GM18861 (cell line): ENCODE data around the gene AGO3.

Source experiments
- ATAC-seq: cut with Tn5 transposase; IDR thresholded peaks from one replicate; pipeline ENCODE4 v1.9.1; 2021; ENCODE audit not compliant: unreplicated experiment

AGO3 gene

DNA sequence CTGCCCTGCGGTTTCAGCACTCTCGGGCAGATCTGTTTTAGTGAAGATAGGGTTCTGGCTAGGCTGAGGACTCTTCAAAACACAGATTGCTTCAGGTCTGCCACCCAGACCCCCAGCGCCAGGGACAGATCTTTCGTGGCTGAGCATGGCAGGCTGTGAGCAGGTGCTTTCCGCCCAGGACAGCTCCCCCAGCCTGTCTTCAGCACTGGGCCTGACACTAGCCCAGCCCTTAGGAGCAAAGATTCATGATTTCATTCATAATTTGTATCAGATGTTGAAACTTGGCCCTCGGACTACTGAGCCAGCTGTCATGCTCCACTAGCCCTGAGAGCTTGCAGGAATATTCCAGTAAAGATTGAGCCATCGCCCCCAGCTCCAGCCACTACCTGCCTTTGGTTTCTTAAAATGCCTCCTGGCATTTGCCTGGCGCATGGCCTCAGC lies 163.7 kb downstream of the AGO3 start:
- ATAC-seq = no peak

DNA sequence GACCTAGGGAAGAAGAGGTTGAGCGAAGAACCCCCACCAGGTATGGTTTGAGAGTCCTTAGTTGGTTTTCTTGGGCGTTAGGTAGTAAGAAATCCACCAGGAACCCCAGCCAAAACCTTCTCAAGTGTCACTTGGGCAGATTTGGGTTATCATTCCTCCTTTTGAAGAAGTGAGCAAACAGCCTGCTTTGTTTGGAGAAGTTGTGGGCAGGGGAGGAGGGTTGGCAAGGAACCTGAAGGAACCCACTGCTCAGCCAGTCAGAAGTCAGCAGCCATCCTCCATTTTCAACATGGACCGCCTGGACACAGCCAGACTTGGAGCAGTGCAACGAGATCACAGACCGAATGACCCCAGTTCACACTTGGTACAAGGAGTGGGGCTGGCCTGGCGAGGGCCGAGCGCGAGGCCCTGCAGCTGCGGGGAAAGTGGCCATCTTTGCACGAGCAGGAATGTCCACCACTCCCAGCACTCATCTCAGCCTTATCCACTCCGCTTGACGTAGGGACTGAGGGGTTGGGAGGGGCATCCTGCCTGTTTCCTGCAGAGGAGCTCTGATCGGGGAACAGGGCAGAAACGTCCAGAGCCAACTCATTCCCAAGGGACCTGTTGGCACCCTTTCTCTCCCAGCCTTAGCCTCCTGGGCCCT lies 165.0 kb downstream of the AGO3 start:
- no peak for ATAC-seq

DNA sequence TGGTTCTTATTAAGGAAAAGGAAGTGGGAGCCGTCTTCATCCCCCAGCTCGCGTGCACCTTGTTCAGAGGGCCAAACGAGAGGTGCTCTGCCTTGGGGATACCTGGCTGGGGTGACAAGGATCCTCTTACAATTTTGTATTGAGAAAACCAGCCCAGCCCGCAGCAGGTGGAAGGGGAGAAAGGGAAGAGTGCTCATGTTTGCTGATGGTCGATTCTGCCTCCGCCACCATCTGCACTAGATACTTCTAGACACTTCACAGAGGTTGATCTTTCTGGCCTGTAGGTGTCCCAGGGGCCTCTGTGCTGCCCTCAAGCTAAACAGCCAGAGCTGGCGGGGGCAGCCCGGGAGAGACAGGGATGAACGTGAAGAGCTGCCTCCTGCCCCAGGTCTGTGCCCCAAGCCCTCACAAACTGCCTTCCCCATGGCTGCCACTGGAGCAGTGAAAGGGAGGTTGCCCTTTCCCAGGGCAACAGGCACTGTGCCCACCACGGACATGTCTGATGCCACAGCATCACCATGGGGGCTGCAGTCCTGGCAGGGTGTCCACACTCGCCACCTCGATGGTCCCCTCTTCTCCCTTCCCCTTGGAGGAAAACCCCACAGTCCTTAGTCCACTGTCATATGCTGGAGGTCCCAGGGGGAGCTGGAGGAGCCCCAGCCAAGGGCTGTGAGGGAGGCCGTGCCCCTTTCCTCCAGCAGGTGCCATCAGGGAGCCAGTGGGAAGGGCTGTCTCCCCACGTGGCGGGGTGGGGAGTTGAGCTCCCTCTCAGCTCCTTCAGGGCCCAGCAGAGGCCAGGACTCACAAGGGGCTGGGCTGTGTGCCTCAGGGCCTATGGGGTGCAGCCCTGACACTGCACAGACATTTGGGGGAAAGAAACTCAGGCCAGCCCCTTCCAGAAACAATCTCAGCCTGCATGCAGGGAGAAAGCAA lies 165.9 kb downstream of the AGO3 start:
- no peak for ATAC-seq

DNA sequence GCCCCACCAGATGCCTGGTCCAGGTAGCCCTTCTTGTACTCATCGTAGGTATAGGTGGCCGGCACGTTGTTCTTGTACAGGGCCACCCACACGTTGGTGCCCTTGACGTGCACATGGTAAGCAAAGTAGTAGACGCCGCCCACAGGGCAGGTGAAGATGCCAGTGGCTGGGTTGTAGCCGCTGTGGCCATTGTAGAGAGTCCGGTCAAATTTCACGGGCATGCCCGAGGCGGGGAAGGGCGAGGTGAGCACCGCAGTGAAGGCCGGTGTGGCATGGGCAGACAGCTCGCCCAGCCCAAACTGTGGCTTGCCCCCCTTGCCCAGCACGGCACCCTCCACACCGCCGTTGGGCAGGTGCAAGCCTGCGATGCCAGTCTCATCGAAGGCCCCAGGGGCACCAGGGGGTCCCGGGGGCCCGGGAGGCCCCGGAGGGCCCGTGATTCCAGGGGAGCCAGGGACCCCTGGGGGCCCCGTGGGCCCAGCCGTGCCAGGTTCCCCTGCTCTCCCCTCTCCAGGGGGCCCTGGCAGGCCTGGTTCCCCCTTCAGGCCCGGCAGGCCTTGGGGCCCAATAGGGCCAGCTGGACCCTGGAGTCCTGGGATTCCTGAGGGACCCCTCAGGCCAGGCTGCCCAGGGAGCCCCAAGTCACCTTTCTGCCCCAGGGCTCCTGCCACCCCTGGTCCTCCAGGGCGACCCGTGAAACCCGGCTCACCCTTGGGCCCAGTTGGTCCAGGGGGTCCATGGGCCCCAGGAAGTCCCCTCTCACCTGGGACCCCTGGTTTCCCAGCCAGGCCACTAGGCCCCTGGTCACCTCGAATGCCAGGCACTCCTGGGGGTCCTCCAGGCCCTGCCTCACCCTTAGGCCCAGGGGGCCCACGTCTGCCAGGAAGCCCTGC lies 167.0 kb downstream of the AGO3 start:
- no peak for ATAC-seq

DNA sequence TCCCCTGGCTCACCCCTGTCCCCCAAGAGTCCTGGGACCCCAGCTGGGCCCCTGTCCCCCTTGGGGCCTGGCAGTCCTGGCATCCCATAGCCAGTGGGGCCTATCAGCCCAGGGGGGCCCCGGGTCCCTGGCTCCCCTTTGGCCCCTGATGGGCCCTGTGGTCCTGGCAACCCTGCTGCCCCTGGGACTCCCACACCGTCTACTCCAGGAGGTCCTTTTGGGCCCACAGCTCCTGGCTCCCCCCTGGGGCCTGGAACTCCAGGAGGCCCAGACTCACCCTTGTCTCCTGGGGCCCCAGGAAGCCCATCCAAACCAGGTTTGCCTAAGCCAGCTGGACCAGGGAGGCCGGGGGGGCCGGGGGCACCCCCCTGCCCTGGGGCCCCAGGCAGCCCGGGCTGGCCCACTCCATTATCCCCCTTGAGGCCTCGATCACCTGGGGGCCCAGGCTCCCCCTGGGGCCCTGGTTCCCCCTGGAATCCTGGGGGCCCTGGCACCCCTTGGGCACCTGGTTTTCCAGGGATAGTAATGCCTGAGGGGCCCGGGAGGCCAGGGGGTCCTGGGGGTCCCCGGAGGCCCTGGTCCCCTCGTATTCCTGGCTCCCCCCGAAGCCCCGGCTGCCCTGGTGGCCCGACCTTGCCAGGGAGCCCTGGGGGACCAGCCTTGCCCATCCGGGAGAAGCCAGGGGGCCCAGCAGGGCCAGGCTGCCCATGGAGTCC lies 167.9 kb downstream of the AGO3 start:
- ATAC-seq = no peak

DNA sequence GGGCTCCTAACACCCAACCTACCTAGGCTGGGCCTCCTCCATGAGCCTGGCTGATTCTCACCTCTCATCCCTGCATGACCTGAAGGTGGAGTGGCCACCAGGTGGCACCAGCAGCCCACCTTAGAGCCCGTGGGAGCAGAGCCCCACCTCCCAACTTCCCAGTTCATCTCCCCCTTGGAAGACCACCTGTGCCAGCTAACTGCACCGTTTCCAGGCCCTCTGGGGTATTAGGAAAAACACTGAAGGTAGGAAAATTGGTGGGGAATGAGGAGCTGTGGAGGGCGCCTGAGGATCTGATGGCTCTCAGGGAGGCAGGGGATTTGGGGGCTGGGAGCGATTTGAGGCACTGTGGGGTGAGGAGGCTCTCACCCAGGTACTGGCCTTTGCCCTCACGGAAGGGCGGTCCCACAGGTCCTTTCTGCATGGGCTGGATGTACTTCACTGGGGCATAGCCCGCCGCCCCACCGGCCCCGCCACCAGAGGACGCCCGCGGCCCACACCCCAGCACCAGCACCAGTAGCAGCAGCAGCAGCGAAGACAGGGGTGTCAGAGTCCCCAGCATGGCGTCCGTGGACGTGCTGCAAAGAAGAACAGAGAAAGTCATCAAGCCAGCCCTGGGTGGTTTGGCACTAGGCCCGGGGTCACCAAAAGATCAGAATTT lies 168.9 kb downstream of the AGO3 start:
- no peak for ATAC-seq

DNA sequence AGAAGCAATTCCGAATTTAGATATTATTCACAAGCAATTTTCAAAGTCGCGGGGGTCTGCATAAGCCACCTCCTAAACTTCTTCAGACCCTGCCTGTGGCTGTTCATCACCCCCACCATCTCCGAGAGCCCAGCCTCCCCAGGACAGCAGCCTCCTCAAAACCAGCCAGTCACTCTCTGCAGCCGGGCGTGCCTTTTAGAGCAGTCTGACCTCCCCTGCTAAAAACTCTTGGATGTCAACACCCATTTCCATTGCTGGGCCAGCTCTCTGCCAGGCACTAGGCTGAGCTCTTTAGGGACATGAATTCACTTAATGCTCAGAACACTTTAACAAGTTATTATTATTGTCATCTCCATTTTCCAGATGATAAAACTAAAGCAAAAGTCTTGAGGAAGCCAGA lies 169.5 kb downstream of the AGO3 start:
- no peak for ATAC-seq

DNA sequence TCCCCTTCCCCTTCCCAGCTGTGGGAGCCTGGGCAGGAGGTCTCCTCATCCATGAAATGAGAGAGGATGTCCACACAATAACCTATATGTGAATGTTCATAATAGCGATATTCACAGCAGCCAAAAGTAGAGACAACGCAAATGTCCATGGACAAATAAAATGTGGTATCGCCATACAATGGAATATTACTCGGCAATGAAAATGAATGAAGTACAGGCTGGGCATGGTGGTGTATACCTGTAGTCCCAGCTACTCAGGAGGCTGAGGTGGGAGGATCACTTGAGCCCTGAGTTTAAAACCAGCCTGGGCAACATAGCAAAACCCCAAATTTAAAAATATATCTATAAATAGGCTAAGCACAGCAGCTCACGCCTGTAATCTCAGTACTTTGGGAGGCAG lies 170.6 kb downstream of the AGO3 start:
- ATAC-seq = no peak

DNA sequence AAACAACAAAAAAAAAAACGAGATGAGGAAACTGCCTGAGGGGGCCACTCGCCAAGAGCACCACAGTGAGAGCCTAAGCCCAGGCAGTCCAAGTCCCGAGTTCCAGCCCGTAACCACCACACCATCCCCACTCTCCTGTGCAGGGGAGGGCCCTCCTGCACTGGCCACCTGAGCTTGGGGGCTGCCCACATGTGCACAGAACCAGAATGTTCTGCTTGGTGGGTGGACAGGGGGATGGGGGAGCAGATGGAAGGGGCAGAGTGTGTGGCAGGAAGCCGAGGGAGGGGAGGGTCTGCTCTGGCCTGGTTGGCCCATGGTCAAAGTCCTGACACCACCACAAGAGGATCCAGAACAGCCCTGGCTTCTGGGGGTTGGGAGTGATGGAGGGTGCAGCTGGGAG lies 175.4 kb downstream of the AGO3 start:
- no peak for ATAC-seq

DNA sequence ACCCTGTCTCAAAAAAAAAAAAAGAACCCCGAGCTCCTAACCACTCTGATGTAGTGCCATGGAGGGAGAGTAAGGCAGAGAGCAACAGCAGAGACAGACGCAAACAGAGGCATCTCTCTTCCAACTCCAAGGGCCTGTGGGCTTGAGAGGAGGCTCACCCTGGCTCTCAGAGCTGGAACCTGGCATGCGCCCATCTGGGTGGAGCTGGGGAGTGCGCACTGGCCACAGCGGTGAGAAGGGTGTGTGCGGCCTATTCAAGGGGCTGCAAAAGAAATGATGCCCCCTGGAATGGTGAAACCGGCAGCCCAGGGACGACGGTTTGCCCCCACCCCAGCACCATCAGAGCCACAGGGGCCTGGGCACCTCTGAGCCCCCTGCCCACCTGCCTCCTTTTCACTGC lies 176.5 kb downstream of the AGO3 start:
- no peak for ATAC-seq

DNA sequence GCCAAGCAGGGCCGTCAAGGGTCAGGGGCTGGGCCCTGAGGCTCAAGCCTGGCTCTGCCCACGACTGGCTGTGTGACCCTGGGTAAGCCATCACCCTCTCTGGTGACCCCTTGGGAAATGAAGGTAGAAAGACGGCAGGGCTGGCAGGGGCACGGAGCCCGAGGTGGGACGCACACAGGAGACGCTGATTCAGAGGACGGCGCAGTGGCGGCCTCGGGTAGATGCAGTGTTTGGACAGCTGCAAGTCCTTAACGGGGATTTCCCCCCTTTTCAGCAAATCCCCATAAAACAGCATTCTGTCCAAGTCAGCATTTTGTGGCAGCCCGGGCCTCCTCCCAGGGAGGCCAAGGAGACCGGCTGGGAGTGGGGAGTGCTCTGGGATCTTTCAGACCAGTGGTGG lies 177.4 kb downstream of the AGO3 start:
- ATAC-seq = no peak

DNA sequence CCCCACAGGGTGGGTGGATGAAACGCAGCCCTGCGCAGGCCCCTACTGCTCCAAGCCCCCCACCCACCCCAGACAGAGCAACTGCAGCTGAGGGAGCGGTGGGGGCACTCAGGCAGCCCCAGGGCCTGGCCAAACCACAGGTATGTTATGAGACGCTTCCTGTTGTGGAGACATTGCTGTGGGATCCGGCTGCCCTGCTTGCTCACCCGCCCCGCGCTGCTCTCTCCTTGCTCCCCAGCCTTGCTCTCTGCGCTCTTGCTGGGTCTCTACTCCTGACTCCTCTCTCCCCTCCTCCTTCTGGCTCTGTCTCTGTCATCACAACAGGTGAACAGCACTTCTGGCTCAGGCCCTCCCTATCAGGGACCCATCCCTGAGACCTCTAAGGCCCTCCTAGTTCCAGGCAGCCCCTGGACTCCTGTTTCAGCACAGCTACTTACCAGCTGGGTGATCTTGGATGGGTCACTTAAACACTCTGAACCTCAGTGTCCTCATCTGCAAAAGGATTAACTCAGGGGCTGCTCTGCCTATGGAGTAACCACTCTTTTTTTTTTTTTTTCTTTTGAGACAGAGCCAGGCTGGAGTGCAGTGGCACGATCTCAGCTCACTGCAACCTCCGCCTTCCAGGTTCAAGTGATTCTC lies 178.3 kb downstream of the AGO3 start:
- ATAC-seq = no peak

DNA sequence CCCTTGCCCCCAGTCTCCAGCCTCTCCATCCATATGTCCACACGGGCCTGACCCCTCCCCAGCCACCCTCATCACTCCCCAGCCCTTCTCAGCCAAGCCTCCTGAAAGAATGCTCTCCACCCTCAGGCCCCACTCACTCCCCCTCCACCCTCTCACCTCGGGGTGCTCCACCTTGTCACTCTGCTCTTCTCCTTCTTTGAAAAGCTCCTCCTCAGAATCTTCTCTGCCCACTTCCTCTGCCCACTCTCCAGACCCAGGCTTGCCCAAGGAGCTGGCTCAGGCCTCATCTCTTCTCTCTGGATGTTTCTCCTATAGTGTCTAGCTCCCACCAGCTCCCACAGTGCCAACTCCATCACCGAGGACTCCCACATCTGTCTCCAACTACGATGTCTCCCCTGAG lies 180.2 kb downstream of the AGO3 start:
- ATAC-seq = no peak

DNA sequence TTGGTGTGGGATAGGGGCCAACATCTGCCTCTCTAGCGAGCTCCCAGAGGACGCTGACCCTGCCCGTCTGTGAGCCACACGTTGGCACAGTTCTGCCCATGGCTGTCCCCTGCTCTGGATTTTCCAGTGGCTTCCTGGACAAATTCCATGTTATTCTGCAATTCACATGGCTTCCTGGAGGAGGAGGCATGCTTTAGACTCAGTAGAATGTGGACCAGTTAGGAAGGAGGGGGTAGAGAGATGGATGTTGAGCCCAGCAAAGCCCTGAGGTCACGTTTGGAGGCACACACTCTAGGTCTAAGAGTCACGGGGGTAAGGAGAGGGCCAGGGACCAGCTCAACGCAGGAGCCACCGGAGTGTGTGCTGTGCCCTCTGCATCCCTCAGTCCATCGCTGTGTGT lies 181.9 kb downstream of the AGO3 start:
- no peak for ATAC-seq

DNA sequence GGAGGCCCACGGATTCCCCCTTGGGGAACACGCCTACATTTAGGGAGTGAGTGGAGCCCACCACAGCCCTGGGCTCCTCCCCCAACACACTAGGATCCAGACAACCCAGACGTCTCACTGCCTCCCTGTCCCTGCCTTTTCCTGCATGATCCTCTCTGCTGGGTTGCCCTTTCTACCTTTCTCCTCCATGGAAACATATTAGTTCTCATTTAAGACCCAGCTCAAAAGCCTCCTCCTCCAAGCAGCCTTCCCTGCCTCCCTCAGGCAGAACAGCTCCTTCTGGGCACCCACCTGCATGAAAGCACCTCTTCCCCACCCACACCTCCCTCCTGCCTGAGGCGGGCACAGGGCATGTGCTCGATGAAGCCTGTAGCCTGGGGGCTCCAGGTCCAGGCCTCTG lies 183.5 kb downstream of the AGO3 start:
- no peak for ATAC-seq

DNA sequence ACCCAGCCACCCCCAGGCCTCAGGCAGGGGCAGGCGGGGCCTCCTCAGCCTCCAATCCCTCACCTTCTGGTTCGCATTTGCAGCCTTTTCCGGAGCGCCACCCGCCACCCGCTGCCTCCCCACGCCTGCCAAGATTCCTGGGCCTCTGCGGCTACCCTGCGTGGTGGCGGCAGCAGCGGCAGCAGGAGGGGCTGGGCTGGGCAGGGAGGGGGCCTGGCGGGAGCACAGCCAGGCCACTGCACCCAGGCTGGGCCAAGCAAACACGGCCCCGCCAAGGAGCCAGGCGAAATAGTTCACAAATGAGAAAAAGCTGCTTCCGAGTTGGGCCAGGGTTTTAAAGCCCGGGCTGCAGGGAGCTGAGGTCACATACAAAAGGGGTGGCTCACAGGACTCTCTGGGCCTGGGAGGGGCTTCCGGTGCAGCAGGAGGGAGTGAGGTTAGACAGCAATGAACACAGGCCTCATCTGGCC lies 184.3 kb downstream of the AGO3 start:
- ATAC-seq = no peak

DNA sequence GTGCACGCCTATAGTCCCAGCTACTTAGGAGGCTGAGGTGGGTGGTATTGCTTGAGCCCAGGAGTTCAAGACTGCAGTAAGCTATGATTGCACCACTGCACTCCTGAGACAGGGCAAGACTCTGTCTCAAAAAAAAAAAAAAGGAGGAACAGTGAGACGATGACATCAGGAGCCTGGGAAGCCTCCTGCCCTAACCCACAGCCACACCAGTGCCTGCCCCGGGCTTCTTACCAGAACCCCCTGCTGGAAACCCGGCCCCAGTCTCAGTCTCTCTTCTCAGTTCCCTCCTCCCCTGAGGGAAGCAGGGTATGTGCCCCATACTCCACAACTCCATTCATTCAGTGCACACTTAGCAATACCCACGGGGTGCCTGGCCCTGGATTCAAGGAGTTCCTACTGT lies 185.0 kb downstream of the AGO3 start:
- no peak for ATAC-seq

DNA sequence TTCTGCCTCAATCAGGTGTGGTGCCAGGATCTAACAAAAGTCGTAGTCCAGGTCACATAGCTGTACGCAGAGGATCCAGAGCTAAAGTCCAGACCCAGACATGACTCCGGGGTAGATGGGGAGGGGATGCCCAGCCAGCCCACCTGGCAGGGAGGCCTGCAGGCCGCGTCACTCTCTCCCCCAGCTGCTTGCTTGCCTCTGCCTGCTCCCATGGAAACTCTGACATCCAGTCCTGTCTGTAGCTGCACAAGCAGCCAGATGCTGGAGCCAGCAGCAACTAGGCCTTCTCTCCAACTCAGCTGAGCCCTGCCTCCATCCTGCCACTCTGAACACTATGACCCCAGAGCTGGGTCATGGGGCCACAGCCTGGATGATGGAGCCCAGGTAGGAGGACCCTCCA lies 186.0 kb downstream of the AGO3 start:
- no peak for ATAC-seq

DNA sequence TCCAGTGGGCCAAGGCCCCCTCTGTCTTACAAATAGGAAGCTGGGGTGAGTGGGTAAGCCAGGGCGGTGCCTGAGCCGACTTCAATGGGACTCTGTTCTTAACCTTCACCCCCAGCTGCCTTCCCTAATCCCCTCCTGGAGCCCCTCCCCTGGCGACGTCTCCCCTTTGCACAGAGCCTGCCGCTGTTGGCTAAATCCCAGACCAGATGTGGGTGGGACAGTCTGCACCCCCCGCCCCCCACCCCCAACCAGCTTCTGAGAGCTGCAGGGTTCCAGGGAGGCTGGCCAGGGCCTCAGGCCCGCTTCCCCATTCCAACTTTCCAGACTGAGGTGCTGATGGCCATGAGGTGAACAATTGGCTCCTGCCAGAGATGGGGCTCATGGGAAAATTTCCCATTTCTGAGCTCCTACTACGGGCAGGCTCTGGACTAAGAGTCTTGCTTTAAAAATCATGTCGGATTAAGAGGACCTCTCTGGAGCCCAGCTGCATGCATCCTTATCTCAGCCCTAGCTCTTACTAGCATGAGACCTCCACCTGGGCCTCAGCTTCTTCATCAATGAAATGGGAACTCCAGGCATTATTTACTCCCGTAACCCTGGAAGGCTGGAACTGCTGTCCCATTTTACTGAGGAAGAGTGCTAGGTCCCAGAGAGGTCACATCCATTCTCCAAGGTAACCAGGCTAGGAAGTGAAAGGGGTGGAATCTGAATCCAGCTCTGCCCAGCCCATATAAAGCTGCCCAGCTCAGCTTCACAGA lies 187.7 kb downstream of the AGO3 start:
- no peak for ATAC-seq
